ENCODE measurements around the gene FARS2. TPM values are rescaled to one million over a fixed set of nuclear protein-coding genes. Genes with fewer than 3 reads are reported as not detected.

FARS2 gene
- total and polyA plus RNA-seq, 2 donors (not counting 1 experiment from before 2014, with no cell fraction given): 11.0 to 18.5 TPM

- Histone ChIP-seq H4K20me1 (ENCODE audit: control insufficient read depth, extremely low read depth, insufficient read depth, low read length) (no peaks in the 10 kb centered on the region), H2AFZ (ENCODE audit: low read length) (no peak overlapping the region), H3K4me1 (ENCODE audit: control insufficient read depth, extremely low read depth, insufficient read depth, low read length) (no peaks in the 10 kb centered on the region), H3K9me3 (ENCODE audit: control insufficient read depth, insufficient read depth, low read depth, low read length) (no peaks in the 10 kb centered on the region), H3K4me2 (ENCODE audit: extremely low read depth, insufficient read depth, low read length) (peak overlapping the region; percentile 7), H3K4me3 (replicated peaks in 1 of 4; ENCODE audit: control extremely low read depth in 1 of 4, insufficient read depth in 1 of 4, low read depth in 3 of 4, low read length in 4 of 4) (no peak overlapping the region), H3K27me3 (ENCODE audit: control insufficient read depth, insufficient read depth, low read length) (no peaks in the 10 kb centered on the region), H3K79me2 (ENCODE audit: control insufficient read depth, insufficient read depth, low read length) (no peaks in the 10 kb centered on the region), H3K27ac (ENCODE audit: insufficient read depth, low read length) (no peak overlapping the region), H3K36me3 (ENCODE audit: control insufficient read depth, insufficient read depth, low read length) (no peaks in the 10 kb centered on the region), H3K9ac (ENCODE audit: insufficient read depth, low read length) (no peak overlapping the region)
- DNase-seq (ENCODE audit: low read depth in 2 of 2): peak in 1 of 2 donors; percentile 50
- TF ChIP-seq CTCF (conservative IDR thresholded peaks at IDR 0.05 in 1 of 2, IDR thresholded peaks at IDR 0.05 in 1 of 2; ENCODE audit: low read depth in 1 of 2, low read length in 2 of 2): no peak
- no peak for TF ChIP-seq EZH2 (IDR thresholded peaks at IDR 0.05; ENCODE audit: low read length, missing control alignments)
Measured at GRCh38 chr6:5657684-5658430, 396.5 kb downstream of the FARS2 start.

- no peak for TF ChIP-seq CTCF (conservative IDR thresholded peaks at IDR 0.05 in 1 of 2, IDR thresholded peaks at IDR 0.05 in 1 of 2; ENCODE audit: low read depth in 1 of 2, low read length in 2 of 2)
- no peak for TF ChIP-seq EZH2 (IDR thresholded peaks at IDR 0.05; ENCODE audit: low read length, missing control alignments)
- Histone ChIP-seq H3K4me2 (ENCODE audit: extremely low read depth, insufficient read depth, low read length) (no peak overlapping the region), H3K79me2 (ENCODE audit: control insufficient read depth, insufficient read depth, low read length) (no peaks in the 10 kb centered on the region), H3K36me3 (ENCODE audit: control insufficient read depth, insufficient read depth, low read length) (no peaks in the 10 kb centered on the region), H3K4me3 (replicated peaks in 1 of 4; ENCODE audit: control extremely low read depth in 1 of 4, insufficient read depth in 1 of 4, low read depth in 3 of 4, low read length in 4 of 4) (no peak overlapping the region), H3K27me3 (ENCODE audit: control insufficient read depth, insufficient read depth, low read length) (no peaks in the 10 kb centered on the region), H2AFZ (ENCODE audit: low read length) (no peak overlapping the region), H3K9me3 (ENCODE audit: control insufficient read depth, insufficient read depth, low read depth, low read length) (no peaks in the 10 kb centered on the region), H4K20me1 (ENCODE audit: control insufficient read depth, extremely low read depth, insufficient read depth, low read length) (no peaks in the 10 kb centered on the region), H3K27ac (ENCODE audit: insufficient read depth, low read length) (no peak overlapping the region), H3K4me1 (ENCODE audit: control insufficient read depth, extremely low read depth, insufficient read depth, low read length) (no peaks in the 10 kb centered on the region), H3K9ac (ENCODE audit: insufficient read depth, low read length) (no peak overlapping the region)
- DNase-seq (ENCODE audit: low read depth in 2 of 2): peak in 1 of 2 donors; percentile 52
Measured at GRCh38 chr6:5659467-5659866, 398.2 kb downstream of the FARS2 start.

GRCh38 chr6:5660772-5661171 lies 399.5 kb downstream of the FARS2 start:
- no peaks in the 10 kb centered on the region for H4K20me1 ChIP-seq (ENCODE audit: control insufficient read depth, extremely low read depth, insufficient read depth, low read length)
- no peak overlapping the region for H3K27ac ChIP-seq (ENCODE audit: insufficient read depth, low read length)
- DNase-seq (ENCODE audit: low read depth in 2 of 2): no peak
- H3K79me2 ChIP-seq (ENCODE audit: control insufficient read depth, insufficient read depth, low read length): no peaks in the 10 kb centered on the region
- no peak overlapping the region for H3K4me2 ChIP-seq (ENCODE audit: extremely low read depth, insufficient read depth, low read length)
- no peaks in the 10 kb centered on the region for H3K4me1 ChIP-seq (ENCODE audit: control insufficient read depth, extremely low read depth, insufficient read depth, low read length)
- no peak overlapping the region for H2AFZ ChIP-seq (ENCODE audit: low read length)
- no peaks in the 10 kb centered on the region for H3K9me3 ChIP-seq (ENCODE audit: control insufficient read depth, insufficient read depth, low read depth, low read length)
- no peaks in the 10 kb centered on the region for H3K36me3 ChIP-seq (ENCODE audit: control insufficient read depth, insufficient read depth, low read length)
- no peaks in the 10 kb centered on the region for H3K27me3 ChIP-seq (ENCODE audit: control insufficient read depth, insufficient read depth, low read length)
- no peak overlapping the region for H3K9ac ChIP-seq (ENCODE audit: insufficient read depth, low read length)
- TF ChIP-seq EZH2 (IDR thresholded peaks at IDR 0.05; ENCODE audit: low read length, missing control alignments): no peak
- H3K4me3 ChIP-seq (replicated peaks in 1 of 4; ENCODE audit: control extremely low read depth in 1 of 4, insufficient read depth in 1 of 4, low read depth in 3 of 4, low read length in 4 of 4): no peak overlapping the region

Measured in fibroblast of lung (primary cell).